ENCODE measurements around the gene DMRTB1. TPM values are rescaled to one million over a fixed set of nuclear protein-coding genes. Genes with fewer than 3 reads are reported as not detected.
A peak's percentile ranks its signal among the peaks of the same experiment; 100 is the strongest.

Gene DMRTB1
- total RNA-seq, 2 donors from 2014 or later: not detected

- ATAC-seq (peak in 1 of 2 donors; percentile 28), DNase-seq (ENCODE audit: low spot score) (no peak)
- Mint-ChIP-seq H3K27me3 (peaks cover 0 to 5% of the 10 kb centered on the region in 2 donors), H3K4me1 (ENCODE audit: low read depth in 2 of 2) (peaks cover 8% of the 10 kb centered on the region in 2 donors), H3K4me3 (no peak overlapping the region), H3K36me3 (no peaks in the 10 kb centered on the region), H3K9me3 (no peaks in the 10 kb centered on the region), H3K27ac (no peak overlapping the region)
Measured at GRCh38 chr1:53498555-53499131, 39.4 kb downstream of the DMRTB1 start.

DNA sequence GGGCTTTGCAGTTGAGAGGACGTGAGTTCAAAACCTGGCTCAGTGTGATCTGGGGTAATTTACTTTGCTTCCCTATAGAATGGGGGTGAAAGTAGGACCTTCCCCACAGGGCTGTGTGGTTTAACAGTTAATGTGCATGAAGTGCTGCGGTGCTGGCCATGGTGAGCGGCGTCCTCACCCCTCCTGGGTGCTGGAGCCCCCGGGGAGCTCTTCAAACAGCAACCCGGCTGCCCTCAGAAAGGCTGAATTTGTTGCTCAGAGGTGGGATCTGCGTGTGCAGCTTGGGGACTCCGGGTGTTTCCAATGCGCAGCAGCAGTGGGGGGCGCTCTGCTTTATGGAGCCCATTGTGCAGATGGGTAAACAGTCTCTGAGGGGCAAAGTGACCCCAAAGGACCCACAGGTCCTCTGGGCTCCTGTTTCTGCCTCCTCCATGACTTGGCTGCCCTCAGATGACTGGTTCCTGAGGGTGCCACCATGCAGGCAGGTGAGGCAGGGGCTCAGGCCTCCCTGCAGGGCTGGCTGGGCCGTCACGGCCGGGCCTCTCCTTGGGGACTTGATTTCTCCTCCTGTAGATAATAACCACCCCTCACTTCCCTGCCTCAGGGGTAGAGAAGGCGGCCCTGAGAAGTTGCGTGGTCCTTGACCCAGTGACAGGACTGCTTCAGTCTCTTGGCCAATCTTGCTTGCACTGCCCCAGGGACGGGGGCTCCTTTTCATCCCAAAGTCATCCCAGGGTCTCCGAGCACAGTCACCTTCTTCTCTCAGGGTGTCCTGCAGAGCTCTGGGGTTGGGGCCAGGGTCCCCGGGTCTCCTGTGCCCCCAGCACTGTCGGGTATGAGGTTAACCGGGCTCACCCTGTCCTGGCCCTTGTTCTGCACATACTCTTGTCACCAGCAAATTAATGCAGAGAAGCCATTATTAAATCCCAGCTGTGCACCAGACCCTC, 40.3 kb downstream of the DMRTB1 start:
- ATAC-seq (no peak), DNase-seq (ENCODE audit: low spot score) (no peak)
- Mint-ChIP-seq H3K36me3 (no peaks in the 10 kb centered on the region), H3K4me3 (no peak overlapping the region), H3K27ac (no peak overlapping the region), H3K27me3 (peaks cover 0 to 5% of the 10 kb centered on the region in 2 donors), H3K9me3 (no peaks in the 10 kb centered on the region), H3K4me1 (ENCODE audit: low read depth in 2 of 2) (peaks cover 8% of the 10 kb centered on the region in 2 donors)

- ATAC-seq (no peak), DNase-seq (ENCODE audit: low spot score) (no peak)
- H3K36me3 Mint-ChIP-seq: no peaks in the 10 kb centered on the region
- H3K4me1 Mint-ChIP-seq (ENCODE audit: low read depth in 2 of 2): peaks cover 8% of the 10 kb centered on the region in 2 donors
- H3K9me3 Mint-ChIP-seq: no peaks in the 10 kb centered on the region
- H3K4me3 Mint-ChIP-seq: no peak overlapping the region
- H3K27ac Mint-ChIP-seq: no peak overlapping the region
- peaks cover 0 to 5% of the 10 kb centered on the region in 2 donors for H3K27me3 Mint-ChIP-seq
Measured at GRCh38 chr1:53500204-53501064, 41.2 kb downstream of the DMRTB1 start.

GRCh38 chr1:53501065-53502005, 42.1 kb downstream of the DMRTB1 start:
- no peaks in the 10 kb centered on the region for H3K9me3 Mint-ChIP-seq
- ATAC-seq: no peak

DNA sequence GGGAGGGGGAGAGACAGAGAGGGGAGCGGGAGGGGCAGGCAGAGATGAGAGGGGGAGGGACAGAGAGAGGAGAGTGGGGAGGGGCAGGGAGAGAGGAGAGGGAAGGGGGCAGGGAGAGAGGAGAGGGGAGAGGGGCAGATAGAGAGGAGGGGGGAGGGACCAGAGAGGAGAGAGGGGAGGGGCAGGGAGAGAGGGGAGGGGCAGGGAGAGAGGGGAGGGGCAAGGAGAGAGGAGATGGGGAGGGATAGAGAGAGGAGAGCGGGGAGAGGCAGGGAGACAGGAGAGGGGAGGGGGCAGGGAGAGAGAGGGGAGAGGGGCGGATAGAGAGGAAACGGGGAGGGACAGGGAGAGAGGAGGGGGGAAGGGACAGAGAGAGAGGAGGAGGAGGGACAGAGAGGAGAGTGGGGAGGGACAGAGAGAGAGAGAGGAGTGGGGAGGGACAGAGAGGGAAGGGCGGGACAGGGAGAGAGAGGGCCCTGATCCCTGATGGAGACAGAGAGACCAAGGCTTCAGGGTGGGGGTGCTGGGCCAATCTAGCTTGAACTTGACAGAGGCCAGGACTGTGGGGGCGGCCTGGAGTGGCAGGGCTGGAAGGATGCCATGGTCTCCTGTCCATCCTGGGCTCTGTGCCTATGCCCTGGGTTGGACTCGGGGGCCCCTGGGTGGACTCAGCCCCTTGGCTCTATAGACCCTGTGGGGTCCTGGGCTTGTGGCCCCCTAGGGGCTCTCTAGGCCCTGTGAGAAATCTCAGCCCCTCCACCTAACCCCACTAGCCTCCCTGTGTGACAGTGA, 43.6 kb downstream of the DMRTB1 start:
- peaks cover 8% of the 10 kb centered on the region in 2 donors for H3K4me1 Mint-ChIP-seq (ENCODE audit: low read depth in 2 of 2)
- no peak for ATAC-seq
- no peak overlapping the region for H3K27ac Mint-ChIP-seq

More at GRCh38 chr1:53501065-53502005, 42.1 kb downstream of the DMRTB1 start:
- Mint-ChIP-seq H3K27me3 (peaks cover 0 to 5% of the 10 kb centered on the region in 2 donors), H3K27ac (no peak overlapping the region), H3K36me3 (no peaks in the 10 kb centered on the region), H3K4me3 (no peak overlapping the region), H3K4me1 (ENCODE audit: low read depth in 2 of 2) (peaks cover 8% of the 10 kb centered on the region in 2 donors)
- DNase-seq (ENCODE audit: low spot score): no peak

GRCh38 chr1:53503433-53504217, 44.4 kb downstream of the DMRTB1 start:
- Mint-ChIP-seq H3K4me1 (ENCODE audit: low read depth in 2 of 2) (peaks cover 7 to 8% of the 10 kb centered on the region in 2 donors), H3K27me3 (peaks cover 0 to 5% of the 10 kb centered on the region in 2 donors), H3K27ac (no peak overlapping the region), H3K9me3 (no peaks in the 10 kb centered on the region), H3K36me3 (no peaks in the 10 kb centered on the region), H3K4me3 (no peak overlapping the region)
- DNase-seq (ENCODE audit: low spot score) (no peak), ATAC-seq (no peak)

More for the DNA sequence above, 43.6 kb downstream of the DMRTB1 start:
- Mint-ChIP-seq H3K27me3 (peaks cover 0 to 5% of the 10 kb centered on the region in 2 donors), H3K4me3 (no peak overlapping the region), H3K9me3 (no peaks in the 10 kb centered on the region), H3K36me3 (no peaks in the 10 kb centered on the region)
- no peak for DNase-seq (ENCODE audit: low spot score)

DNA sequence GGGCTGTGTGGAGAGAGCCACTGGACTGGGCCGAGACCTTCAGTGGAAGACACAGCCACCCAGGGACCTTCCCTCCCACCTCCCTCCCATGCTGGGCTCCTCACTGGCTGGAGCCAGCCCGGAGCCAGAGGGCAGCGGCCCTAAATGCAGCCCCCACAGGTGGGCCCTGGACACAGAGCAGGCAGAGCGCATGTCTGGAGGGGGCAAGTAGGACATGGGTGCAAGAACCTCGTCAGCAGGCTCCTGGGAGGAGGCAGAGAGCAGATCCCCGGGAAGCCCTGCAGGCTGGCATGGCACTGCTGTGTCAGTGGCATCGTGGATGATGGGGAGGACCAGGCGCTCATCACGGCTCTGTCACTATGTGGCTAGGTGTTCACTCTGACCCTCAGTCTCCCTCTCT, 45.7 kb downstream of the DMRTB1 start:
- Mint-ChIP-seq H3K27ac (no peak overlapping the region), H3K4me3 (no peak overlapping the region), H3K27me3 (no peaks in the 10 kb centered on the region), H3K9me3 (no peaks in the 10 kb centered on the region), H3K4me1 (ENCODE audit: low read depth in 2 of 2) (peaks cover 0 to 3% of the 10 kb centered on the region in 2 donors), H3K36me3 (no peaks in the 10 kb centered on the region)
- ATAC-seq: no peak
- DNase-seq (ENCODE audit: low spot score): no peak

GRCh38 chr1:53505401-53505800, 46.2 kb downstream of the DMRTB1 start:
- Mint-ChIP-seq H3K9me3 (no peaks in the 10 kb centered on the region), H3K27ac (no peak overlapping the region), H3K36me3 (no peaks in the 10 kb centered on the region), H3K27me3 (no peaks in the 10 kb centered on the region), H3K4me3 (no peak overlapping the region), H3K4me1 (ENCODE audit: low read depth in 2 of 2) (peaks cover 0 to 3% of the 10 kb centered on the region in 2 donors)
- no peak for DNase-seq (ENCODE audit: low spot score)
- no peak for ATAC-seq

GRCh38 chr1:53505891-53506290, 46.7 kb downstream of the DMRTB1 start:
- no peak for DNase-seq (ENCODE audit: low spot score)
- no peak for ATAC-seq
- Mint-ChIP-seq H3K27me3 (no peaks in the 10 kb centered on the region), H3K27ac (no peak overlapping the region), H3K9me3 (no peaks in the 10 kb centered on the region), H3K4me3 (no peak overlapping the region), H3K36me3 (no peaks in the 10 kb centered on the region), H3K4me1 (ENCODE audit: low read depth in 2 of 2) (peaks cover 0 to 3% of the 10 kb centered on the region in 2 donors)

GRCh38 chr1:53506355-53507050, 47.3 kb downstream of the DMRTB1 start:
- Mint-ChIP-seq H3K36me3 (no peaks in the 10 kb centered on the region), H3K27me3 (no peaks in the 10 kb centered on the region), H3K4me1 (ENCODE audit: low read depth in 2 of 2) (peaks cover 0 to 3% of the 10 kb centered on the region in 2 donors), H3K9me3 (no peaks in the 10 kb centered on the region), H3K4me3 (no peak overlapping the region), H3K27ac (no peak overlapping the region)
- ATAC-seq (no peak), DNase-seq (ENCODE audit: low spot score) (no peak)

GRCh38 chr1:53507116-53507820, 48.1 kb downstream of the DMRTB1 start:
- DNase-seq (ENCODE audit: low spot score): no peak
- H3K36me3 Mint-ChIP-seq: no peaks in the 10 kb centered on the region
- no peak for ATAC-seq
- H3K27me3 Mint-ChIP-seq: no peaks in the 10 kb centered on the region
- peaks cover 0 to 3% of the 10 kb centered on the region in 2 donors for H3K4me1 Mint-ChIP-seq (ENCODE audit: low read depth in 2 of 2)
- no peak overlapping the region for H3K27ac Mint-ChIP-seq
- no peak overlapping the region for H3K4me3 Mint-ChIP-seq
- H3K9me3 Mint-ChIP-seq: no peaks in the 10 kb centered on the region
